Activated CD8-positive, alpha-beta T cell treated with anti-CD3 and anti-CD28 coated beads for 36 hours (primary cell): ENCODE data around the gene RNF10. TPM values are rescaled to one million over a fixed set of nuclear protein-coding genes. Genes with fewer than 3 reads are reported as not detected.
"Not testable (repeated sequence)": the region's sequence is repeated elsewhere in the genome, so short reads cannot be mapped to it uniquely, and the experiment has no call there.

Experiments used
- ATAC-seq: fragments of 200-7000 bp; cut with Tn5 transposase; one replicate; pipeline ENCODE4 v1.10.0; 2021; ENCODE audit warnings: mild to moderate bottlenecking, moderate library complexity
- CTCF ChIA-PET: fragments of 350-600 bp; sonication (Branson Sonifier 250); formaldehyde crosslinking; loops from one replicate; lab custom pipeline; 2021; ENCODE audit warnings: antibody characterized with exemption; lab: Charles Lee
- POLR2A ChIA-PET: fragments of 350-600 bp; sonication (Branson Sonifier 250); formaldehyde crosslinking; loops from one replicate; lab custom pipeline; 2021; ENCODE audit warnings: antibody characterized with exemption; lab: Charles Lee
- DNase-seq: peaks from one replicate; pipeline ENCODE4 v3.0.0-alpha.2; 2020
- H3K27ac Mint-ChIP-seq: one replicate; pipeline ENCODE4 v1.8.0; 2021; ENCODE audit warnings: mild to moderate bottlenecking, mixed read lengths
- H3K27me3 Mint-ChIP-seq: one replicate; pipeline ENCODE4 v1.8.0; 2021; ENCODE audit warnings: mixed read lengths
- H3K36me3 Mint-ChIP-seq: one replicate; pipeline ENCODE4 v1.8.0; 2021; ENCODE audit warnings: low read depth, mixed read lengths
- H3K4me1 Mint-ChIP-seq: one replicate; pipeline ENCODE4 v1.8.0; 2021; ENCODE audit warnings: low read depth, mixed read lengths
- H3K4me3 Mint-ChIP-seq: one replicate; pipeline ENCODE4 v1.8.0; 2021; ENCODE audit warnings: mild to moderate bottlenecking, moderate library complexity, mixed read lengths
- H3K9me3 Mint-ChIP-seq: one replicate; pipeline ENCODE4 v1.8.0; 2021; ENCODE audit warnings: mixed read lengths
- CTCF ChIP-seq: fragments of 200-600 bp; IDR thresholded peaks from one replicate; pipeline ENCODE4 v1.8.0; 2022; ENCODE audit warnings: antibody characterized with exemption, mild to moderate bottlenecking
- intact Hi-C: fragments of 100-400 bp; cut with micrococcal nuclease; formaldehyde crosslinking; loops from one replicate; pipeline ENCODE4 v1.10.0; 2022
- total RNA-seq, 2 experiments: library from RNA; stranded (reverse); gene quantifications; one replicate each; pipeline ENCODE4 v1.2.3, GENCODE V29; 2021

The RNF10 gene
- 100 to 1,000 TPM; 155 to 159 TPM for total RNA-seq

GRCh38 chr12:120534203-120534702, at the start of gene RNF10:
Gene RNF10 (plus strand): TSS chr12:120534356. CDS start chr12:120534812, 456 bp downstream.
- ATAC-seq (peak; percentile 70), DNase-seq (peak; percentile 75)
- ChIA-PET CTCF (interaction anchor here (0.6 to 1.5 kb wide), 3 partner anchors 8 to 77 kb away, joined by 4 read pairs; no protein-coding TSS in a partner anchor), POLR2A (interaction anchor here (0.6 to 1.2 kb wide), 8 partner anchors 27 to 558 kb away, joined by 3 to 5 read pairs (median 4); partner anchors contain the start of genes POP5, RNU4-1 and SRSF9)
- Mint-ChIP-seq H3K27me3 (no peaks in the 10 kb centered on the region), H3K27ac (peak within 1 kb of the TSS; percentile 97), H3K4me1 (peaks cover 45% of the 10 kb centered on the region), H3K9me3 (no peaks in the 10 kb centered on the region), H3K36me3 (peaks cover 35% of the 10 kb centered on the region), H3K4me3 (peak within 1 kb of the TSS; percentile 97)
- no peak for TF ChIP-seq CTCF
- intact Hi-C loops, result no loop called here

- intact Hi-C loops, result no loop called here
- ATAC-seq (no peak), DNase-seq (no peak)
- no peak for TF ChIP-seq CTCF
- CTCF ChIA-PET, result interaction anchor here (0.9 kb wide), 1 partner anchor 16 kb away, joined by 3 read pairs; no protein-coding TSS in a partner anchor
- peaks cover 2% of the 10 kb centered on the region for H3K4me1 Mint-ChIP-seq
- no peaks in the 10 kb centered on the region for H3K27me3 Mint-ChIP-seq
- H3K36me3 Mint-ChIP-seq, result peaks cover 2% of the 10 kb centered on the region
- POLR2A ChIA-PET, result interaction anchor here (1.2 kb wide), 2 partner anchors 10 to 11 kb away, joined by 3 read pairs; partner anchors contain the start of gene DYNLL1
- H3K4me3 Mint-ChIP-seq, result no peak overlapping the region
- H3K27ac Mint-ChIP-seq, result no peak overlapping the region
- no peaks in the 10 kb centered on the region for H3K9me3 Mint-ChIP-seq
Measured at GRCh38 chr12:120485961-120486881, 47.9 kb upstream of the RNF10 start.

- H3K27me3 Mint-ChIP-seq, intact Hi-C loops, ATAC-seq, H3K36me3 Mint-ChIP-seq, H3K4me1 Mint-ChIP-seq, H3K27ac Mint-ChIP-seq, H3K4me3 Mint-ChIP-seq, DNase-seq, CTCF ChIA-PET, H3K9me3 Mint-ChIP-seq: not testable (repeated sequence)
- POLR2A ChIA-PET, result interaction anchor here (0.7 kb wide), 1 partner anchor 8 kb away, joined by 3 read pairs; the partner anchor contains the start of gene DYNLL1
Measured at GRCh38 chr12:120487552-120487951, 46.6 kb upstream of the RNF10 start.

GRCh38 chr12:120488057-120488640, 46.0 kb upstream of the RNF10 start:
- no peaks in the 10 kb centered on the region for H3K27me3 Mint-ChIP-seq
- intact Hi-C loops, result no loop called here
- ChIA-PET POLR2A (interaction anchor here (0.5 to 2.1 kb wide), 2 partner anchors 18 to 128 kb away, joined by 3 to 8 read pairs; partner anchors contain the start of gene SRSF9), CTCF (no interaction called here)
- no peak overlapping the region for H3K4me3 Mint-ChIP-seq
- no peaks in the 10 kb centered on the region for H3K4me1 Mint-ChIP-seq
- no peak for ATAC-seq
- DNase-seq, result no peak
- no peaks in the 10 kb centered on the region for H3K9me3 Mint-ChIP-seq
- H3K27ac Mint-ChIP-seq, result no peak overlapping the region
- H3K36me3 Mint-ChIP-seq, result no peaks in the 10 kb centered on the region
- TF ChIP-seq CTCF, result no peak

- CTCF ChIA-PET, result no interaction called here
- TF ChIP-seq CTCF, result no peak
- H3K4me3 Mint-ChIP-seq, result no peak overlapping the region
- H3K9me3 Mint-ChIP-seq, result no peaks in the 10 kb centered on the region
- POLR2A ChIA-PET, result interaction anchor here (0.5 to 2.1 kb wide), 3 partner anchors 19 to 129 kb away, joined by 3 to 8 read pairs (median 3); partner anchors contain the start of gene SRSF9
- intact Hi-C loops, result no loop called here
- no peak for ATAC-seq
- DNase-seq, result no peak
- no peaks in the 10 kb centered on the region for H3K4me1 Mint-ChIP-seq
- H3K27me3 Mint-ChIP-seq, result no peaks in the 10 kb centered on the region
- no peak overlapping the region for H3K27ac Mint-ChIP-seq
- no peaks in the 10 kb centered on the region for H3K36me3 Mint-ChIP-seq
Measured at GRCh38 chr12:120489018-120489417, 45.1 kb upstream of the RNF10 start.
